Prostate gland (tissue), 2 donors: Measurements from ENCODE around the gene PTPRT. TPM values are rescaled to one million over a fixed set of nuclear protein-coding genes. Genes with fewer than 3 reads are reported as not detected.
"Not testable (repeated sequence)": the region's sequence is repeated elsewhere in the genome, so short reads cannot be mapped to it uniquely, and the experiment has no call there.

Source experiments
- DNase-seq: peaks from one replicate; pipeline ENCODE4 v3.0.0-alpha.2; 2019; ENCODE audit warnings: low spot score
- H3K27ac ChIP-seq, 2 donors: fragments of 200-600 bp; sonication (generic); 2 replicates each; pipeline ENCODE4 v1.5.1; 2017 to 2019
- H3K27me3 ChIP-seq: fragments of 200-600 bp; sonication (generic); replicated peaks from 2 replicates; pipeline ENCODE4 v1.5.1; 2019; ENCODE audit not compliant: insufficient read depth
- H3K36me3 ChIP-seq, 2 donors: fragments of 200-600 bp; sonication (generic); 1 replicate in 1 of 2; 2 replicates in 1 of 2; pipeline versions ENCODE4 v1.5.1 to v1.8.1; 2017 to 2019
- H3K4me1 ChIP-seq: fragments of 200-600 bp; sonication (generic); replicated peaks from 2 replicates; pipeline ENCODE4 v1.5.1; 2019
- H3K4me3 ChIP-seq, 2 donors: fragments of 200-600 bp; sonication (generic); 2 replicates each; pipeline ENCODE4 v1.5.1; 2017 to 2019
- H3K9me3 ChIP-seq: fragments of 200-600 bp; sonication (generic); 2 replicates; pipeline ENCODE4 v1.5.1; 2017
- CTCF ChIP-seq, 4 experiments: fragments of 200-600 bp in 2 of 4; fragments of 450-650 bp in 2 of 4; sonication (generic) in 2 of 4; IDR thresholded peaks; 1 replicate in 3 of 4; 2 replicates in 1 of 4; pipeline ENCODE4 v1.5.1; 2016 to 2019; ENCODE audit warnings: antibody characterized with exemption in 4 of 4, mild to moderate bottlenecking in 2 of 4, moderate library complexity in 2 of 4
- POLR2A ChIP-seq: fragments of 450-650 bp; IDR thresholded peaks from one replicate; pipeline ENCODE4 v1.6.1; 2016; ENCODE audit warnings: antibody characterized with exemption, mild to moderate bottlenecking
- POLR2AphosphoS5 ChIP-seq: sonication (generic); formaldehyde crosslinking; IDR thresholded peaks from one replicate; pipeline ENCODE4 v1.6.1; 2017; ENCODE audit warnings: antibody characterized with exemption
- WGBS: methylation state at CpG from one replicate; pipeline ENCODE4 v1.1.5; 2018; 5-methylcytosine and 5-hydroxymethylcytosine counted together
- intact Hi-C: fragments of 100-400 bp; cut with DNase I; formaldehyde crosslinking; loops from one replicate; pipeline ENCODE4 v1.14.2; 2022
- total RNA-seq, 2 donors: library from RNA; depleted of rRNA; stranded (reverse); fragments of >200 nt; gene quantifications; one replicate each; pipeline ENCODE4 v1.1.0, GENCODE V29; 2016

PTPRT gene
- total RNA-seq, 2 donors from 2014 or later, result 1.5 to 3.5 TPM

GRCh38 chr20:42915081-42915480, 274.6 kb downstream of the PTPRT start:
- no peak overlapping the region for H3K27ac ChIP-seq
- H3K36me3 ChIP-seq, result no peaks in the 10 kb centered on the region
- intact Hi-C loops, result no loop called here
- WGBS, result 76% methylated on average over 8 of the region's 8 CpGs
- H3K27me3 ChIP-seq, result no peaks in the 10 kb centered on the region
- no peak for DNase-seq
- TF ChIP-seq POLR2AphosphoS5 (no peak), CTCF (IDR thresholded peaks at IDR 0.05) (no peak), POLR2A (no peak)
- H3K9me3 ChIP-seq, result no peaks in the 10 kb centered on the region
- no peak overlapping the region for H3K4me3 ChIP-seq
- no peaks in the 10 kb centered on the region for H3K4me1 ChIP-seq

- Histone ChIP-seq H3K9me3 (no peaks in the 10 kb centered on the region), H3K27me3 (no peaks in the 10 kb centered on the region), H3K4me1 (no peaks in the 10 kb centered on the region), H3K27ac (no peak overlapping the region), H3K4me3 (no peak overlapping the region), H3K36me3 (no peaks in the 10 kb centered on the region)
- DNase-seq, result no peak
- 59% methylated on average over 5 of the region's 5 CpGs for WGBS
- intact Hi-C loops, result no loop called here
- TF ChIP-seq CTCF (IDR thresholded peaks at IDR 0.05) (no peak), POLR2A (no peak), POLR2AphosphoS5 (no peak)
Observed at GRCh38 chr20:42914302-42914701, 275.4 kb downstream of the PTPRT start.

GRCh38 chr20:42910808-42911207, 278.9 kb downstream of the PTPRT start:
- H3K4me3 ChIP-seq, H3K4me1 ChIP-seq, intact Hi-C loops, DNase-seq, H3K27me3 ChIP-seq, H3K9me3 ChIP-seq, H3K36me3 ChIP-seq, H3K27ac ChIP-seq: not testable (repeated sequence)
- WGBS, result 35% methylated on average over 2 of the region's 2 CpGs

GRCh38 chr20:42907730-42908129, 282.0 kb downstream of the PTPRT start:
- intact Hi-C loops, result no loop called here
- Histone ChIP-seq H3K27ac (no peak overlapping the region), H3K4me1 (no peaks in the 10 kb centered on the region), H3K4me3 (no peak overlapping the region), H3K27me3 (no peaks in the 10 kb centered on the region), H3K36me3 (no peaks in the 10 kb centered on the region), H3K9me3 (no peaks in the 10 kb centered on the region)
- 91% methylated on average over 3 of the region's 3 CpGs for WGBS
- TF ChIP-seq CTCF (IDR thresholded peaks at IDR 0.05) (no peak), POLR2A (no peak), POLR2AphosphoS5 (no peak)
- DNase-seq, result no peak

- Histone ChIP-seq H3K4me1 (no peaks in the 10 kb centered on the region), H3K9me3 (no peaks in the 10 kb centered on the region), H3K4me3 (no peak overlapping the region), H3K27ac (no peak overlapping the region), H3K36me3 (no peaks in the 10 kb centered on the region), H3K27me3 (no peaks in the 10 kb centered on the region)
- intact Hi-C loops, result no loop called here
- WGBS, result 70% methylated on average over 10 of the region's 10 CpGs
- TF ChIP-seq POLR2A (no peak), CTCF (IDR thresholded peaks at IDR 0.05) (no peak), POLR2AphosphoS5 (no peak)
- DNase-seq, result no peak
Observed at GRCh38 chr20:42906120-42906519, 283.6 kb downstream of the PTPRT start.
